Measurements from ENCODE around the gene FBRSL1. TPM values are rescaled to one million over a fixed set of nuclear protein-coding genes. Genes with fewer than 3 reads are reported as not detected.

FBRSL1 gene
- total RNA-seq, 1 donor from 2014 or later: 17.1 TPM

- no peak for FAIRE-seq
- H3K4me3 ChIP-seq (ENCODE audit: low read depth, low read length): peak overlapping the region; percentile 41
- H3K27me3 ChIP-seq (ENCODE audit: control insufficient read depth, insufficient read depth, low read length): no peaks in the 10 kb centered on the region
- TF ChIP-seq CTCF (IDR thresholded peaks at IDR 0.05; ENCODE audit: insufficient read depth, low read length, severe bottlenecking): no peak
- no peak for DNase-seq (ENCODE audit: low read depth)
- no peaks in the 10 kb centered on the region for H3K36me3 ChIP-seq (ENCODE audit: control insufficient read depth, insufficient read depth, low read length)
These were observed 811 bp upstream of the FBRSL1 start for GRCh38 chr12:132489078-132489601.

GRCh38 chr12:132490422-132491137, 629 bp downstream of the FBRSL1 start:
- DNase-seq (ENCODE audit: low read depth) (no peak), FAIRE-seq (no peak)
- TF ChIP-seq CTCF (IDR thresholded peaks at IDR 0.05; ENCODE audit: insufficient read depth, low read length, severe bottlenecking): no peak
- peak overlapping the region; percentile 57 for H3K4me3 ChIP-seq (ENCODE audit: low read depth, low read length)
- H3K36me3 ChIP-seq (ENCODE audit: control insufficient read depth, insufficient read depth, low read length): peaks cover 1% of the 10 kb centered on the region
- H3K27me3 ChIP-seq (ENCODE audit: control insufficient read depth, insufficient read depth, low read length): no peaks in the 10 kb centered on the region

- no peak for FAIRE-seq
- TF ChIP-seq CTCF (IDR thresholded peaks at IDR 0.05; ENCODE audit: insufficient read depth, low read length, severe bottlenecking): no peak
These were observed 1.2 kb downstream of the FBRSL1 start for GRCh38 chr12:132491138-132491663.

GRCh38 chr12:132491761-132492378, 1.9 kb downstream of the FBRSL1 start:
- Histone ChIP-seq H3K36me3 (ENCODE audit: control insufficient read depth, insufficient read depth, low read length) (peaks cover 1% of the 10 kb centered on the region), H3K4me3 (ENCODE audit: low read depth, low read length) (no peak overlapping the region), H3K27me3 (ENCODE audit: control insufficient read depth, insufficient read depth, low read length) (no peaks in the 10 kb centered on the region)
- DNase-seq (ENCODE audit: low read depth) (no peak), FAIRE-seq (no peak)
- TF ChIP-seq CTCF (IDR thresholded peaks at IDR 0.05; ENCODE audit: insufficient read depth, low read length, severe bottlenecking): no peak

More at GRCh38 chr12:132491138-132491663, 1.2 kb downstream of the FBRSL1 start:
- Histone ChIP-seq H3K4me3 (ENCODE audit: low read depth, low read length) (peak overlapping the region; percentile 57), H3K27me3 (ENCODE audit: control insufficient read depth, insufficient read depth, low read length) (no peaks in the 10 kb centered on the region), H3K36me3 (ENCODE audit: control insufficient read depth, insufficient read depth, low read length) (peaks cover 1% of the 10 kb centered on the region)
- peak; percentile 8 for DNase-seq (ENCODE audit: low read depth)

GRCh38 chr12:132492522-132492921, 2.6 kb downstream of the FBRSL1 start:
- FAIRE-seq (no peak), DNase-seq (ENCODE audit: low read depth) (no peak)
- no peak overlapping the region for H3K4me3 ChIP-seq (ENCODE audit: low read depth, low read length)
- peaks cover 1% of the 10 kb centered on the region for H3K36me3 ChIP-seq (ENCODE audit: control insufficient read depth, insufficient read depth, low read length)
- TF ChIP-seq CTCF (IDR thresholded peaks at IDR 0.05; ENCODE audit: insufficient read depth, low read length, severe bottlenecking): no peak
- no peaks in the 10 kb centered on the region for H3K27me3 ChIP-seq (ENCODE audit: control insufficient read depth, insufficient read depth, low read length)
